Measurements from ENCODE around the gene GRK5. TPM values are rescaled to one million over a fixed set of nuclear protein-coding genes. Genes with fewer than 3 reads are reported as not detected.

Gene GRK5
- total RNA-seq, 2 donors from 2014 or later = 18.9 to 28.2 TPM

GRCh38 chr10:119420950-119421875, 213.8 kb downstream of the GRK5 start:
- peaks cover 14% of the 10 kb centered on the region for H3K36me3 Mint-ChIP-seq (ENCODE audit: low read depth)
- ATAC-seq (replicated peaks) = no peak
- H3K27me3 Mint-ChIP-seq = no peaks in the 10 kb centered on the region
- H3K27ac Mint-ChIP-seq = peak overlapping the region; percentile 55
- H3K9me3 Mint-ChIP-seq = no peaks in the 10 kb centered on the region
- no peaks in the 10 kb centered on the region for H3K4me1 Mint-ChIP-seq
- H3K4me3 Mint-ChIP-seq = no peak overlapping the region

GRCh38 chr10:119421891-119422681, 214.7 kb downstream of the GRK5 start:
- Mint-ChIP-seq H3K27ac (no peak overlapping the region), H3K4me3 (no peak overlapping the region), H3K9me3 (no peaks in the 10 kb centered on the region), H3K27me3 (no peaks in the 10 kb centered on the region), H3K36me3 (ENCODE audit: low read depth) (peaks cover 14% of the 10 kb centered on the region), H3K4me1 (no peaks in the 10 kb centered on the region)
- ATAC-seq (replicated peaks) = no peak

- H3K27ac Mint-ChIP-seq = no peak overlapping the region
Observed at GRCh38 chr10:119422682-119423509, 215.5 kb downstream of the GRK5 start.

GRCh38 chr10:119423510-119424257, 216.3 kb downstream of the GRK5 start:
- Mint-ChIP-seq H3K9me3 (no peaks in the 10 kb centered on the region), H3K36me3 (ENCODE audit: low read depth) (peaks cover 14% of the 10 kb centered on the region), H3K4me1 (no peaks in the 10 kb centered on the region), H3K27ac (no peak overlapping the region), H3K4me3 (no peak overlapping the region), H3K27me3 (no peaks in the 10 kb centered on the region)
- no peak for ATAC-seq (replicated peaks)

More at GRCh38 chr10:119422682-119423509, 215.5 kb downstream of the GRK5 start:
- H3K27me3 Mint-ChIP-seq = no peaks in the 10 kb centered on the region
- H3K36me3 Mint-ChIP-seq (ENCODE audit: low read depth) = peaks cover 14% of the 10 kb centered on the region
- no peak overlapping the region for H3K4me3 Mint-ChIP-seq
- no peaks in the 10 kb centered on the region for H3K4me1 Mint-ChIP-seq
- no peaks in the 10 kb centered on the region for H3K9me3 Mint-ChIP-seq
- ATAC-seq (replicated peaks) = no peak

GRCh38 chr10:119424258-119424975, 217.0 kb downstream of the GRK5 start:
- Mint-ChIP-seq H3K36me3 (ENCODE audit: low read depth) (peaks cover 14% of the 10 kb centered on the region), H3K4me1 (no peaks in the 10 kb centered on the region), H3K27me3 (no peaks in the 10 kb centered on the region), H3K9me3 (no peaks in the 10 kb centered on the region), H3K27ac (no peak overlapping the region), H3K4me3 (no peak overlapping the region)
- no peak for ATAC-seq (replicated peaks)

- Mint-ChIP-seq H3K27ac (no peak overlapping the region), H3K9me3 (no peaks in the 10 kb centered on the region), H3K27me3 (no peaks in the 10 kb centered on the region), H3K36me3 (ENCODE audit: low read depth) (peaks cover 14% of the 10 kb centered on the region), H3K4me3 (no peak overlapping the region), H3K4me1 (no peaks in the 10 kb centered on the region)
- ATAC-seq (replicated peaks) = no peak
Observed at GRCh38 chr10:119425102-119425880, 217.9 kb downstream of the GRK5 start.

- no peaks in the 10 kb centered on the region for H3K4me1 Mint-ChIP-seq
- H3K9me3 Mint-ChIP-seq = no peaks in the 10 kb centered on the region
- ATAC-seq (replicated peaks) = no peak
Observed at GRCh38 chr10:119425881-119426170, 218.5 kb downstream of the GRK5 start.

GRCh38 chr10:119426699-119427098, 219.3 kb downstream of the GRK5 start:
- no peaks in the 10 kb centered on the region for H3K9me3 Mint-ChIP-seq
- H3K4me3 Mint-ChIP-seq = no peak overlapping the region
- no peak overlapping the region for H3K27ac Mint-ChIP-seq
- ATAC-seq (replicated peaks) = no peak
- H3K27me3 Mint-ChIP-seq = no peaks in the 10 kb centered on the region
- peaks cover 14% of the 10 kb centered on the region for H3K36me3 Mint-ChIP-seq (ENCODE audit: low read depth)
- no peaks in the 10 kb centered on the region for H3K4me1 Mint-ChIP-seq

More at GRCh38 chr10:119425881-119426170, 218.5 kb downstream of the GRK5 start:
- Mint-ChIP-seq H3K36me3 (ENCODE audit: low read depth) (peaks cover 14% of the 10 kb centered on the region), H3K4me3 (no peak overlapping the region), H3K27me3 (no peaks in the 10 kb centered on the region), H3K27ac (no peak overlapping the region)

GRCh38 chr10:119427263-119427864, 220.0 kb downstream of the GRK5 start:
- Mint-ChIP-seq H3K27ac (no peak overlapping the region), H3K27me3 (no peaks in the 10 kb centered on the region), H3K36me3 (ENCODE audit: low read depth) (peaks cover 14% of the 10 kb centered on the region), H3K9me3 (no peaks in the 10 kb centered on the region), H3K4me3 (no peak overlapping the region), H3K4me1 (no peaks in the 10 kb centered on the region)
- no peak for ATAC-seq (replicated peaks)

GRCh38 chr10:119428789-119429188, 221.4 kb downstream of the GRK5 start:
- H3K27ac Mint-ChIP-seq = no peak overlapping the region
- H3K36me3 Mint-ChIP-seq (ENCODE audit: low read depth) = peaks cover 14% of the 10 kb centered on the region
- H3K4me1 Mint-ChIP-seq = no peaks in the 10 kb centered on the region
- H3K27me3 Mint-ChIP-seq = no peaks in the 10 kb centered on the region
- no peaks in the 10 kb centered on the region for H3K9me3 Mint-ChIP-seq
- no peak overlapping the region for H3K4me3 Mint-ChIP-seq
- ATAC-seq (replicated peaks) = no peak

GRCh38 chr10:119429771-119430170, 222.4 kb downstream of the GRK5 start:
- no peaks in the 10 kb centered on the region for H3K4me1 Mint-ChIP-seq
- peaks cover 16% of the 10 kb centered on the region for H3K36me3 Mint-ChIP-seq (ENCODE audit: low read depth)
- no peaks in the 10 kb centered on the region for H3K27me3 Mint-ChIP-seq
- no peak overlapping the region for H3K27ac Mint-ChIP-seq
- no peaks in the 10 kb centered on the region for H3K9me3 Mint-ChIP-seq
- no peak for ATAC-seq (replicated peaks)
- no peak overlapping the region for H3K4me3 Mint-ChIP-seq

- no peak overlapping the region for H3K27ac Mint-ChIP-seq
- no peak overlapping the region for H3K4me3 Mint-ChIP-seq
- peaks cover 8% of the 10 kb centered on the region for H3K9me3 Mint-ChIP-seq
- H3K36me3 Mint-ChIP-seq (ENCODE audit: low read depth) = peaks cover 12% of the 10 kb centered on the region
- ATAC-seq (replicated peaks) = no peak
- H3K4me1 Mint-ChIP-seq = peaks cover 5% of the 10 kb centered on the region
- no peaks in the 10 kb centered on the region for H3K27me3 Mint-ChIP-seq
Observed at GRCh38 chr10:119431034-119431772, 223.8 kb downstream of the GRK5 start.

All from activated T-helper 17 cell treated with anti-CD3 and anti-CD28 coated beads, Interleukin-2, amount 50 U/mL, for 72 hours (primary cell).